GM08714 (cell line): ENCODE results near the gene ZP3.
A peak's percentile ranks its signal among the peaks of the same experiment; 100 is the strongest.
"Not testable (repeated sequence)": the region's sequence is repeated elsewhere in the genome, so short reads cannot be mapped to it uniquely, and the experiment has no call there.

Experiments used
- H3K4me3 ChIP-seq: fragments of 200-500 bp; sonication (Bioruptor generic); 2 replicates; pipeline ENCODE4 v1.5.1; 2014; ENCODE audit warnings: mild to moderate bottlenecking, low read length, inconsistent platforms
- ZNF274 ChIP-seq: IDR thresholded peaks from 2 replicates; pipeline ENCODE4 v1.6.1; 2012; ENCODE audit warnings: mild to moderate bottlenecking, low read depth, low read length

The ZP3 gene

DNA sequence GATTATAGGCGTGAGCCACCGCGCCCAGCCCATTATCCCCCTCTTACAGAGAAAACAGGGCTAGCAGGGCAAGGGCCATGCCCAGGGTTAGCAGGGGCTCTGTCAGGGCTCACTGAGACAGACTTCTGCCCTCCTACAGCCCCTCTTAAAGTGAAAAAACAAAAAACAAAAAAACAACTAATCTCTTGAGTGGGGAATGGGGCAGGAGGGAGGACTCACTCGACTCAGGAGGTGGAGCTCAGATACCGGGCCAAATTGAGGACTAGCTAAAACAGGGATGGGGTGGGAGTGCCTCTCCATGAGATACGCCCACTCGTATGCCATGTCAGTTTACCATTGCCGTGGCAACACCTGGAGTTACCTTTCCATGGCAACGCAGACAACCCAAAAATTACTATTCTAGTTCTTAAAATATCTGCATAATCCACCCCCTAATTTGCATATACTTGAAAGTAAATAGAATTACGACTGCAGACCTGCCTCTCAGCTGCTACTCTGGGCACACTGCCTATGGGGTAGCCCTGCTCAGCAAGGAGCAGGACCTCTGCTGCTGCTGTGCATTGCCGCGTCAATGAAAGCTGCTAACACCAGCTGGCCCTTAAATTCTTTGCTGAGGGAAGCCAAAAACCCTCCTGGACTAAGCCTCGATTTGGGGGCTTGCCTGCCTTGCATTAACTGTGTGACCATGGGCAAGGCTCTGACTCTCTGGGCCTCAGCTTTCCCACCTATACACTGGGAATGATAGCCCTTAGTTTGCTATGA lies 28.6 kb upstream of the ZP3 start:
- TF ChIP-seq ZNF274, result no peak
- no peak overlapping the region for H3K4me3 ChIP-seq

DNA sequence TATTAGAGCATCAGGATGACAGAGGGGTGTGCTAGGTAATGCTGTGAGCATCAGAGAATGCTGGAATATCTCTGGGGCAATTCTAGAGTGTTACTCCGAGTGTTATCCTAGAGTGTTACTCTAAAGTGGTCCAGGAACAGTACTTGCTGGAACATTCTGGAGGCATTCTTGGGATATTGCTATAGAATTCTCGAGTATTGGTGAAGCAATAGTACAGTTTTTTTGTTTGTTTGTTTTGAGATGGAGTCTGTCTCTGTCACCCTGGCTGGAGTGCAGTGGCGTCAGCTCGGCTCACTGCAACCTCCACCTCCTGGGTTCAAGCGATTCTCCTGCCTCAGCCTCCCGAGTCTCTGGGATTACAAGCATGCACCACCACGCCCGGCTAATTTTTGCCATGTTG lies 27.9 kb upstream of the ZP3 start:
- TF ChIP-seq ZNF274, result no peak
- H3K4me3 ChIP-seq, result no peak overlapping the region; the same call in 1 of the 2 replicates

DNA sequence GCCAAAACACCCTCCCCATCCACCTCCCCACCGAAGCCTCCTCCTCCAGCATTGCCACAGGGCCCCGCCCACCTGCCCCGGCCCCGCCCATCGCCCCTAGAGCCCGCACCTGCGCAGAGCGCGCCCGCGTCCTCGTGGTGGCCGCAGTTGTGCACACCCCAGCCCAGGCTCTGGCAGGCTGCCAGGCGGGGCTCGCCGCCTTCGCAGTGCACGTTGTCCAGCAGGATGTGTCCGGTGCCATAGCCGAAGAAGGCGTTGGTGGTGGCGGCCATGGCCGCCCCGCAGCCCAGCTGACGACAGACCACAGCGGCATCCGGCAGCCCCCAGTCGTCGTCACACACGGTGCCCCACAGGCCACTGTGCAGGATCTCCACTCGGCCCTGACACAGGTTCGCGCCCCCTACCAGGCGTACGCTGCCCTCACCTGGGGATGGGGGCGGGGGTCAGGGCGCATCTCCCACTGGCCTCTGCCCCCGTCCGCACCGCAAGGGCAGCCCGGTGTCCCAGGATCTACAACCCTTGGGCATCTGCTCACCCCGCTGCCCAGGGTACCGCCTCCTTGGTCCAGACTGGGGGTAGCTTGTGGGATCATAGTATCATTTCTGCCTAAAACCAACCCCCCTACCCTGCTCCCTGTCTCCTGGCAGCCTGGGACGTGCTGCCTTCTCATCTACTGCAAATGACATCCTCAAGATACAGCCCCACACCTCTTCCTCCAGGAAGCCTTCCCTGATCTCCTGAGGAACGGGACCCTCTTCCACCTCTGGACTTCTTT lies 27.2 kb upstream of the ZP3 start:
- H3K4me3 ChIP-seq, result peak overlapping the region; percentile 51; the same call in 1 of the 2 replicates
- TF ChIP-seq ZNF274, result no peak

DNA sequence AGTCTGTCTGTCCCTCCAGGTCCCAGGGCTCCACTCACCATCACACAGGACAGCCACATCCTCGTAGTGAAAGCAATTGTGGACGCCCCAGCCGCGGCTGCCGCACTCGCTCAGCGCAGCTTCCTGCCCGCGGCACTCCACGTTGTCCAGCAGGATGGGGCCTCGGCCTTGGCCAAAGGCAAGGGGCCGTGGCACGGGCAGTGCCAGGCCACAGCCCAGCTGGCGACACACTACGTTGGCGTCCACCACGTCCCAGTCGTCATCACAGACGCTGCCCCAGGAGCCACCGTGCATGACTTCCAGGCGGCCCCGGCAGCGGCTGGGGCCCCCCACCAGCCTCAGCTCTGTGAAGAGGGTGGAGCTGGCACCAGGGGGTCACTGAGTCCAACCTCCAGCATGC lies 24.5 kb upstream of the ZP3 start:
- no peak overlapping the region for H3K4me3 ChIP-seq
- no peak for TF ChIP-seq ZNF274

DNA sequence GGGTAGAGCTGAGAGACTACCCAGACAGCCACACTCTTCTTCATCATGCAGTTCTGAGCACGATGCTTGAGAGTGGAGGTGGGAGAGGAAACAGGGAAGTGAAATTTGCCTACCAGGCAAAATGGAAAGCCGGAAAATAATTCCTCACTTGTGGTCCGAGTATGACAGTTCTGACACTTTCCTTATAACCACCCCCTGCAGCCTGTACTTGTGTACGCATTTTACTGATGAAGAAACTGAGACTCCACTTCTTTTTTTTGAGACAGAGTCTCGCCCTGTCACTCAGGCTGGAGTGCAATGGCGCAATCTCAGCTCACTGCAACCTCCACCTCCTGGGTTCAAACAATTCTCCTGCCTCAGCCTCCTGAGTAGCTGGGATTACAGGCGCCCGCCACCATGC lies 21.7 kb upstream of the ZP3 start:
- H3K4me3 ChIP-seq, result not testable (repeated sequence)

DNA sequence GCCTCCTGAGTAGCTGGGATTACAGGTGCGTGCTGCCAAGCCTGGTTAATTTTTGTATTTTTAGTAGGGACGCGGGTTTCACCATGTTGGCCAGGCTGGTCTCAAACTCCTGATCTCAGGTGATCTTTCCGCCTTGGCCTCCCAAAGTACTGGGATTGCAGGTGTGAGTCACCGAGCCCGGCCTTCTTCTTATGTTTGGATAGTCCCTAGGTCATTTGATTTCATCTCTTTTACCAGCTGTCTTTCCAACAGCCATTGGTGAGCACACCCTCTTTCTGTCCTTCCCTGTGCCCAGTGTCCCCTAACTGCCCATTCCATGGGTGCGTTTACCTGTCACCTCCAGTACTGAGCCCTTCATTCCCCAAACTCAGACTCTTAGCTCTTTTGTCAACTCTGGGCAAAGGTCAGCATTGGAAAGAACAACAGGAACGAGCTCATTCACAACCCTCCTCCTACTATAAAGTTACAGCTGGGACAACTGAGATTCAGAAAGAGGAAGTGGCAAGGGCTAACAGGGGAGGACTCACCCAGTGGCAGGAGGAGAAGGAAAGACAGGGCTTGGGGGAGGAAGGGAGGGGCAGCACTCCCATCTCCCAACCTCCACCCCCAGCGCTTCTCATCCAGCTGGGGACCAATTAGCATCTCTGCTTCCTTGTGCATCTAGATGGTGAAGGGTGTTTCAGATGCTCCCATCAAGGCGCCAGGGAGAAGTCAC lies 20.8 kb upstream of the ZP3 start:
- TF ChIP-seq ZNF274, result no peak
- H3K4me3 ChIP-seq, result no peak overlapping the region

DNA sequence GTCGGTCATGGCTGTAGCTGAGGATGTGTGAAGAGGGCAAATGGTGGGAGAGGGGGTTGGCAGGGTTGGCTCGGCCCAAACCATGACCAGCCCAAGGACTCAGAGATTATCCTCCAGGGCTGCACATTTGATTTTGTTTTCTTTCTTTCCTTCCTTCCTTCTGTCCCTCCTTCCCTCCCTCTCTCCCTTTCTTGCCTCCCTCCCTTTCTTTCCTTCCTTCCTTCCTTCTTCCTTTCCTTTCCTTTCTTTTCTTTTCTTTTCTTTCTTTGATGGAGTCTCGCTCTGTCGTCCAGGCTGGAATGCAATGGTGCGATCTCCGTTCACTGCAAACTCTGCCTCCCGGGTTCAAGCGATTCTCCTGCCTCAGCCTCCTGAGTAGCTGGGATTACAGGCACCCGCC lies 19.0 kb upstream of the ZP3 start:
- H3K4me3 ChIP-seq, result no peak overlapping the region
- TF ChIP-seq ZNF274, result no peak

DNA sequence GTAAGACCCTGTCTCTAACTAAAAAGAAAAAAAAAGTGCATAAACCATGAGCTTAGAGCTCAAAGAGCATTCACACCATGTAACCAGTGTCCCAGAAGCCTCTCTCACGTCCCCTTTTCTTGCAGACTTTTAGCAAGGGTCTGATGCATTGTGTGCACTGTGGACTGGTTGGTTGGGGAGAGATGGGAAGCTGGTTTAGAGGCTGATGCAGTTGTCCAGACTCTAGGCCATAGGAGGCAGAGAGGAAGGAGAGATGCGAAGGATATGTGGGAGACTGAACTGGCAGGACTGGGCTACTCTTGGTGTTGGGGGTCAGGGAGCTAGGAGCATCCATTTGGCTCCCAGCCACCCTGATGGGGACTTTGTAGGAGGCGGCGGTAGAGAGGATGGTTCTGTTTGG lies 17.0 kb upstream of the ZP3 start:
- TF ChIP-seq ZNF274, result no peak
- H3K4me3 ChIP-seq, result no peak overlapping the region

DNA sequence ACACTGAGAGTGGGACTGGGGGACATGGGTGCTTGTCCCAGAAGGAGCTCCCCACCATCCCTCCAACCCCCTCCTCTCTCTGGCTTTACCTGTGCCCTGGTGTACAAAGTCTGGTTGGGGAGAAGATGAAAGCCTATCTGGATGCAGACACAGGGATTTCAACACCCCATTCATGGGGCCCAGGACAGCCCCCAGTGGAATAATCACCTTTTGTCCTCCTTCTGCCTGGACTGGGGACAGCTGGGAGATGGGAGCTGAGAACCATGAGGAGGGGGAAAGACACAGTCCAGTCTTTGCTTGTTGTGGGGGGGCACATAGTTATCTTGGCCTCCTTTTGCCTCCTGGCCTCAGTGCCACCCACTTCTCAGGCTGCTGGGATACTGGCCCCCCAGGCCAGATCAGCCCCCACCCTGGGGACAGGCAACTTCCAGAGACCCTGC lies 16.6 kb upstream of the ZP3 start:
- no peak overlapping the region for H3K4me3 ChIP-seq
- no peak for TF ChIP-seq ZNF274

DNA sequence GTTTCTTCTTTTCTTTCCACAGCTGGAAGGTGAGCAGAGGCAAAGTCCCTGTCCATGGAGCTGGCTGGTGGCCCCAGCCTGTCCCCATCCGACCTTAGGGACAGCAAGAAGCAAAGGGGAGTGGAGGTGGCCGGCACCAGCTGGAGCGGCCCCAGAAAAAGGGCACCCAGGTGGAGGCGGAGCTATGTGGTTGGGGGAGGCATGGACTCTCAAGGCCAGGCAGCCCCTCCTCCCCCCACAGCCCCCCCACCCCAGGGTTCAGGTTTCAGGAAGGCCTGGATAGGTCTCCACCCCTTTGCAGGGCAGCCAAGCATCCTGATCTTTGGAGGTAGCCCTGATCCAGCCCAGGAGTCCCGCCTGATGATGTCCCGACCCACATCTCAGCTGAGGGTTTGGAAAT lies 15.2 kb upstream of the ZP3 start, which contains the start of gene SSC4D:
SSC4D (minus strand) TSS at position 161 of the 400 bp plus-strand sequence. CDS start 5,258 bp downstream, outside the sequence.
- no peak for TF ChIP-seq ZNF274
- no peak within 1 kb of the TSS for H3K4me3 ChIP-seq

DNA sequence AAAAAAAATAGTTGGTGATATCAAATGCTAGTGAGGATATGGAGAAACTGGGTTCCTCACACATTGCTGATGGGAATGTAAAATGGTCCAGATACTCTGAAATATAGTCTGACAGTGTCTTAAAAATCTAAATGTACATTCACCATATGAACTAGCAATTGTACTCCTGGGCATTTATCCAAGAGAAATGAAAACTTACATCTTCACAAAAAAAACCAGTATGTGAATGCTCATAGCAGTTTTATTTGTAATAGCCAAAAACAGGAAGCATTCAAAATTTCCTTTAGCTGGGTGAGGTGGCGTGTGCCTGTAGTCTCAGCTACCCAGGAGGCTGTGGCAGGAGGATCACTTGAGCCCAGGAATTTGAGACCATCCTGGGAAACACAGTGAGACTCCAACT lies 13.1 kb upstream of the ZP3 start:
- no peak for TF ChIP-seq ZNF274
- no peak overlapping the region for H3K4me3 ChIP-seq

DNA sequence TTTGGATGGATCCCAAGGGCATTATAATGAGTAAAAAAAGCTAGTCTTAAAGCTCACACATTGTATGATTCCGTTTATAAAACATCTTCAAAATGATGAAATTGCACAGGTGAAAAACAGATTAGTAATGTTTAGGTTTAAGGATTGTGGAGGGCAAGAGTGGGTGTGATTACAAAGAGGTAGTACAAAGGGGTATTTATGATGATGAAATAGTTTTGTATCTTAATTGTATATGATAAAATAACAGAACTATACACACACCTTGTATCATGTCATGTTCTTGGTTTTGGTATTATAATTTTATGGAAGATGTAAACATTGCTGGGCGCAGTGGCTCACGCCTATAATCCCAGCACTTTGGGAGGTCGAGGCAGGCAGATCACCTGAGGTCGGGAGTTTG lies 12.5 kb upstream of the ZP3 start:
- TF ChIP-seq ZNF274, result no peak
- H3K4me3 ChIP-seq, result no peak overlapping the region

DNA sequence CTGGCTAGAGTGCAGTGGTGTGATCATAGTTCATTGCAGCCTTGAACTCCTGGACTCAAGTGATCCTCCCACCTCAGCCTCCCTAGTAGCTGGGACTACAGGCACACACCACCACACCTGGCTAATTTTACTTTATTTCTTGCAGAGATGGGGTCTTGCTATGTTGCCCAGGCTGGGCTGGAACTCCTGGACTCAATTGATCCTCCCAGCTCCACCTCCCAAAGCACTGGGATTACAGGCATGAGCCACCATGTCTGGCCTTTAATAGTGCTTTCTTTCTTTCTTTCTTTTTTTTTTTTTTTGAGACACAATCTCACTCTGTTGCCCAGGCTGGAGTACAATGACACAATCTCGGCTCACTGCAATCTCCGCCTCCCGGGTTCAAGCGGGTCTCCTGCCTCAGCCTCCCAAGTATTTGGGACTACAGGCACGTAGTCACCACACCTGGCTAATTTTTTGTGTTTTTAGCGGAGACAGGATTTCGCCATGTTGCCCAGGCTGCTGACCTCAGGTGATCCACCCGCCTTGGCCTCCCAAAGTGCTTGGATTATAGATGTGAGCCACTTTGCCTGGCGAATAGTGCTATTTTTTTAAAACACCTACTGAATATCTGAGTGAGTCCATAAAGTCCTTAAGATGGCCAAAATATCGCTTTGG lies 7.0 kb upstream of the ZP3 start:
- H3K4me3 ChIP-seq, result not testable (repeated sequence)

DNA sequence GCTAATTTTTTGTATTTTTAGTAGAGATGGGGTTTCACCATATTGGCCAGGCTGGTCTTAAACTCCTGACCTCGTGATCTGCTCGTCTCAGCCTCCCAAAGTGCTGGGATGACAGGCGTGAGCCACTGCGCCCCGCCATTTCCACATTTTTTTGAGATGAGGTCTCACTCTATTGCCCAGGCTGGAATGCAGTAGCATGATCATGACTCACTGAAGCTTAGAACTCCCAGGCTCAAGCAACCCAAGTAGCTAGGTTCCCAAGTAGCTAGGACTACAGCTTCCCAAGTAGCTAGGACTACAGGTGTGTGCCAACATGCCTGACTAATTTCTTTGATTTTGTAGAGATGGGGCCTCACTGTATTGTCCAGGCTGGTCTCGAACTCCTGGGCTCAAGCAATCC lies 3.7 kb upstream of the ZP3 start:
- H3K4me3 ChIP-seq, result not testable (repeated sequence)
